WERI-Rb-1 (cell line): ENCODE results near the gene FGF12.
A peak's percentile ranks its signal among the peaks of the same experiment; 100 is the strongest.

ENCODE experiments used
- DNase-seq: peaks from one replicate; pipeline ENCODE4 v3.0.0-alpha.2; 2020
- H3K27ac ChIP-seq: fragments of 250-450 bp; sonication (Bioruptor Pico); 2 replicates; pipeline ENCODE4 v1.5.1; 2020; ENCODE audit warnings: mild to moderate bottlenecking, moderate library complexity
- H3K27me3 ChIP-seq: fragments of 250-450 bp; sonication (Bioruptor Pico); 2 replicates; pipeline ENCODE4 v1.5.1; 2021; ENCODE audit warnings: mild to moderate bottlenecking, low read depth, moderate library complexity; ENCODE audit not compliant: insufficient read depth, severe bottlenecking
- H3K36me3 ChIP-seq: fragments of 250-450 bp; sonication (Bioruptor Pico); 2 replicates; pipeline ENCODE4 v1.5.1; 2020; ENCODE audit warnings: mild to moderate bottlenecking, moderate library complexity
- H3K4me3 ChIP-seq: 2 replicates; pipeline ENCODE4 v1.5.1; 2011; ENCODE audit warnings: low read depth, mild to moderate bottlenecking, control low read depth, low read length
- H3K9me3 ChIP-seq: fragments of 250-450 bp; sonication (Bioruptor Pico); 2 replicates; pipeline ENCODE4 v1.5.1; 2021; ENCODE audit warnings: mild to moderate bottlenecking, moderate library complexity; ENCODE audit not compliant: severe bottlenecking
- TF ChIP-seq, protein P1 (sequence below): IDR thresholded peaks from 2 replicates; pipeline ENCODE4 v1.5.1; 2011; ENCODE audit warnings: low read depth, mild to moderate bottlenecking, control low read depth, inconsistent platforms, low read length

Gene FGF12

GRCh38 chr3:192434186-192434585 is 293.2 kb downstream of the FGF12 start:
- H3K27me3 ChIP-seq: no peaks in the 10 kb centered on the region
- no peaks in the 10 kb centered on the region for H3K36me3 ChIP-seq
- no peak for DNase-seq
- no peaks in the 10 kb centered on the region for H3K9me3 ChIP-seq
- H3K4me3 ChIP-seq: no peak overlapping the region
- TF ChIP-seq, protein P1, sequence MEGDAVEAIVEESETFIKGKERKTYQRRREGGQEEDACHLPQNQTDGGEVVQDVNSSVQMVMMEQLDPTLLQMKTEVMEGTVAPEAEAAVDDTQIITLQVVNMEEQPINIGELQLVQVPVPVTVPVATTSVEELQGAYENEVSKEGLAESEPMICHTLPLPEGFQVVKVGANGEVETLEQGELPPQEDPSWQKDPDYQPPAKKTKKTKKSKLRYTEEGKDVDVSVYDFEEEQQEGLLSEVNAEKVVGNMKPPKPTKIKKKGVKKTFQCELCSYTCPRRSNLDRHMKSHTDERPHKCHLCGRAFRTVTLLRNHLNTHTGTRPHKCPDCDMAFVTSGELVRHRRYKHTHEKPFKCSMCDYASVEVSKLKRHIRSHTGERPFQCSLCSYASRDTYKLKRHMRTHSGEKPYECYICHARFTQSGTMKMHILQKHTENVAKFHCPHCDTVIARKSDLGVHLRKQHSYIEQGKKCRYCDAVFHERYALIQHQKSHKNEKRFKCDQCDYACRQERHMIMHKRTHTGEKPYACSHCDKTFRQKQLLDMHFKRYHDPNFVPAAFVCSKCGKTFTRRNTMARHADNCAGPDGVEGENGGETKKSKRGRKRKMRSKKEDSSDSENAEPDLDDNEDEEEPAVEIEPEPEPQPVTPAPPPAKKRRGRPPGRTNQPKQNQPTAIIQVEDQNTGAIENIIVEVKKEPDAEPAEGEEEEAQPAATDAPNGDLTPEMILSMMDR: no peak
- peak overlapping the region; percentile 84 for H3K27ac ChIP-seq

GRCh38 chr3:192433704-192434103 is 293.6 kb downstream of the FGF12 start:
- TF ChIP-seq, protein P1: no peak
- no peaks in the 10 kb centered on the region for H3K27me3 ChIP-seq

GRCh38 chr3:192422997-192423342 is 304.4 kb downstream of the FGF12 start:
- H3K27ac ChIP-seq: no peak overlapping the region
- H3K4me3 ChIP-seq: no peak overlapping the region
- TF ChIP-seq, protein P1: no peak
- H3K27me3 ChIP-seq: no peaks in the 10 kb centered on the region
- DNase-seq: no peak
- H3K9me3 ChIP-seq: no peaks in the 10 kb centered on the region
- H3K36me3 ChIP-seq: no peaks in the 10 kb centered on the region

More at GRCh38 chr3:192433704-192434103, 293.6 kb downstream of the FGF12 start:
- no peaks in the 10 kb centered on the region for H3K9me3 ChIP-seq
- DNase-seq: no peak
- peak overlapping the region; percentile 84 for H3K27ac ChIP-seq
- H3K4me3 ChIP-seq: no peak overlapping the region
- no peaks in the 10 kb centered on the region for H3K36me3 ChIP-seq

GRCh38 chr3:192422321-192422996 is 304.9 kb downstream of the FGF12 start:
- Histone ChIP-seq H3K27ac (no peak overlapping the region), H3K36me3 (no peaks in the 10 kb centered on the region), H3K4me3 (no peak overlapping the region), H3K27me3 (no peaks in the 10 kb centered on the region), H3K9me3 (no peaks in the 10 kb centered on the region)
- DNase-seq: no peak
- TF ChIP-seq, protein P1: no peak

DNA sequence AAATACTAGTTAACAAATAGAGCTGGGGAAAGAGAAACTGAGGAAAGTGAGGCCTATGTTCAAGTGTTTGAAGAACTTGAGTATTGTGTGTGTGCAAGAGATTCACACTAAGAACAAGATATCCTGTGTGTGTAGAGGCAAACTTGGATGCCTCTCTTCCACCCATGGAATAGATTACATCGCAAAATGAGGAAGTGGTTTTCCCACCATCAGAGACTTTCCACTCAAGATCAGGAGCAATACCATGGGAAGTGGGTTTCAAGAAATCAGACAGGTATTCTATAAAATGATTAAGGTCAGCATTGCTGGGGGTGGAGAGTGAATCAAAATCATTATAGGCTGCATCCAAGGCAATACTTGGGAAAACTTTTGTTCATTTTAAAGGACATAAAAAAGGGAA is 308.0 kb downstream of the FGF12 start:
- H3K27ac ChIP-seq: no peak overlapping the region
- no peaks in the 10 kb centered on the region for H3K36me3 ChIP-seq
- H3K4me3 ChIP-seq: no peak overlapping the region
- DNase-seq: no peak
- TF ChIP-seq, protein P1: no peak
- H3K27me3 ChIP-seq: no peaks in the 10 kb centered on the region
- H3K9me3 ChIP-seq: no peaks in the 10 kb centered on the region

- Histone ChIP-seq H3K27ac (no peak overlapping the region), H3K9me3 (no peaks in the 10 kb centered on the region), H3K27me3 (no peaks in the 10 kb centered on the region), H3K4me3 (no peak overlapping the region), H3K36me3 (no peaks in the 10 kb centered on the region)
- TF ChIP-seq, protein P1: no peak
- no peak for DNase-seq
Observed at GRCh38 chr3:192417559-192418055, 309.7 kb downstream of the FGF12 start.
